GM21360 (cell line): ENCODE data around the gene ELK3.

Source experiments
- ATAC-seq: cut with Tn5 transposase; IDR thresholded peaks from one replicate; pipeline ENCODE4 v1.9.1; 2021; ENCODE audit warnings: mild to moderate bottlenecking, moderate library complexity; ENCODE audit not compliant: unreplicated experiment

The ELK3 gene

DNA sequence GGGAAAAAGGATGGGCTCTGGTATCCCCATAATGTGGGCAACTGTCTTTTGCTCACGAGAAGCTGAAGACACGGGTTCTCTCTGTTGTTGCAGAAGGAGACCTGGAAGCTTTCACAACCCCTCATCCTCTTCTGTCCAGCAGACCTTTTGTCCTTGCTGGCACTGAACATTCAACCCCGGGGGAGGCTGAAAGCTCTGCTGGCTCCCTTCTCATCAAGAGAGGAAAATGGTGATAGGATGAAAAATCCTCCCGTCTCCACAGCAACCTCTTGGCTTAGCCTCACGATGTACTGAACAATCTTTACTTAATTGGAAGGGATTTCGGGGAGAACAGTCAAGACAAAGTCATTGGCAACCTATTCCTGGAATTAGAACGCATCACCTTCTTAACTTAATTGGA lies 39.0 kb downstream of the ELK3 start:
- no peak for ATAC-seq

DNA sequence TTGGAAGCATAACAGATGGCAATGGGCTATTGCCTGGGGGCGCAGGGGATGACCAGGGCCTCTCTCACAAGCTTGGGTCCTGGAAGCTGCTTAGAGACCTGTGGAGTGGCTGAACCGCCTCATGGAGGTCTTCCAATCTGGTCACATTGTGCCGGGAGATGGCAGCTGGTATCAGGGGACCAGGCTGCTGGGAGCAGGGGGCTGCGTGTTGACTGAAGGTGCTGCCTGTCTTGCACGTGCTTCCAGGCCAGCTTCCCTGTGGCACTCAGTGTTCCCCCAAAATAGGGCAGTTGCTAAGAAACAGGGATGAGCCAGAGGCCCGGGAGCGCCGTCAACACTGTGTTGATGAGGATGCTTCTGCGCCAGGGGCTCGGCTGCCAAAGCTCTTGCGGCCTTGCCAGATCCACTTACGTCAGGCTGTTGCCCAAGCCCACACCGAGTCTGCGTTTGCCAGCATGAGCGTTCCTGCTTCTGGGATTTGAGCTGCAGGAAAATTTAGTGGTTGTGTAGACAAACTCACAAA lies 39.8 kb downstream of the ELK3 start:
- no peak for ATAC-seq

DNA sequence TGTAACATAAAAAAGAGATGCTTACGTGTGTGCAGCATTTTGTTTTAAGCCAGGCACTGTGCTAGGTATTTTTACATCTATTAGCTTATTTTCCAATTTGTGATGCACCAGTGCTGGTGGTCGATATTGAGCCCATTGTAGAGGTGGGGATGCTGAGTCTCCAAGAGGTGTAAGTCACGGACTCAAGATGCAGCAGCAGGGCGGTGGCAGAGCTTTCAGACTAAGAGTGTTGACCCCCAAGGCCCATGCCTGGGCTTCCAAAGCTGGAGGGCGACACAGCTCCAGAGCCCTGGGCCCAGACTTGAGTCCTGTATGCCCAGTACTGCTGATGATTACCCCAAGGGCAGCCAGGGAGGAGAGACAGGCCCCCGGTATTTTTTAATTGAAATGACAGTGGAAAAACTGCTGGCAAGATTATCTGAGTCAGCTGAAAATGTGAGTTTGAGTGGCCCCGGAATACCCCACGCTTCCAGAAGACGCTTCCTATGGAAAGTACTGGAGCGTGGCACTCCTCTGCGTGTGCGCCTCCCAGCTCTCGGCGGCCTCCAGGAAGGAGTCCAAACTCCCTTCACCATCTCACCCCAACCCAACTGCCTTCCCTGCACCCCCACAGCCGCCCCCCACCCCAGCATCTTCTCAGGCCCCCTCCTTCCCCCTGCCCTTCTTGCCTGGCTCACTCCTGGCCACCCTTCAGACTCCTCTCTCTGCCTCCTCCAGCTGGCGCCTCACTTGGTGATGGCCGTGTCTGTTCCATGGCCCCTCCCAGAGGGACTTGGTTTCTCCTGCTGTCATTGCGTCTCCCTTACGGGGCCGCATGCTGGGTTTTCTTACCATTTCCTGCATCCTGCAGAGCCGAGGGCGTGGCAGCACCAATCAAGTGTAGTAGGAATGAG lies 40.7 kb downstream of the ELK3 start:
- ATAC-seq = no peak

DNA sequence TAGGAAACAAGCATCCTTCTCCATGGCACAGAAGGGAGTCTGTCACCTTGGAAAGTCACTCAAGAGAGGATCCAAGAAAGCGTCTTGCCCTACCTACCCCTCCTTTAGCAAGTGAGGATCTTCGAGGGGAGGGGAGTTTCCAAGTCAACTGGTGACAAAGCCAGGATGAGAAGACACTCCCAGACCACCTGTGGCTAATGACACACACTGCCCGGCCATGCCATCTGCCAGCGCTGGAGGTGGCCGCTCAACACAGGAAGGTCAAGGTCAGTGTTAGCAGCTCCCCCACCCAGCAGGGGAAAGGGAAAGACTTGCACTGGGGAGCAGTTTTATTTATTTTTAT lies 41.3 kb downstream of the ELK3 start:
- ATAC-seq = no peak

DNA sequence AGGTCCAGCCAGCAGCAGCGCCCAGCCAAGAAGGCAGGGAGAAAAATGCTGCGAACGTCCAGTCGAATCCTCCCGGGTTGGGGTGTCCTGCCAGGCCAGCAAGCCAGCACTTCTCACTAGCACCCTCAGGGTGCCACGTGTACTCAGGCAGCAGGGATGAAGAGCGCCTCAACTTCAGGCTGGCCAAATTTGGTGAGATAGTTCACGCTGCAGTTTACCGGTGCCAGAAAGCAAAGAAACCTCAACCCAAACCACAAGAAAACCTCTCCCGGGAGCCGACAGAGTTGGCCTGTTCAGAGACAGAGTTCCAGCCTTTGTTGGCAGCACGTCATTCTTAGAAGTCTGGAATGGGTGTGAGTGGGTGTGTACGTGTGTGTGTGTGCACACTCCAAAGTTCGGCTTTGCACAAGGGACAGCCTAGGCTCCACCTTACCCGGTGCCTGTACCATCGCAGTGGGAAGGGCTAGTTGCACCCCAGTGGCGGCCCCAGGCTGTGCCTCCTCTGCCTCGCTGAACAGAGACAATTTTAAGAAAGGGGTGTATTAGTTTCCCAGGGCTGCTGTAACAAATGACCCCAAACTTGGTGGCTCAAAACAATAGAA lies 42.1 kb downstream of the ELK3 start:
- no peak for ATAC-seq

DNA sequence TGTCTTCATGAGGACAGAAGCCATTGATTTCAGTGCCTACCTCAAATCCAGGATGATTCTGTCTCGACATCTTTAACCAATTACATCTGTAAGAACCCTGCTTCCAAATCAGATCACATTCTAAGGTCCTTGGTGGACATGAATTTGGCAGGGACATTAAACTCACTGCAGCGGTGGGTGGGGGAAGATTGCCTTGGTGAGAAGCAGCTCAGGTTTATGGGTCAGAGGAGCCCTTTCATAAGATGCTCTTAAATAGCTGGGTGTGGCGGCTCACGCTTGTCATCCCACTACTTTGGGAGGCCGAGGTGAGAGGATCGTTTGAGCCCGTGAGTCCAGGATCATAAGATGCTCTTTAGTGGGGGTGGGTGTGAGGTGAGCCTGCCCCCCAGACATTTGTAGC lies 42.9 kb downstream of the ELK3 start:
- no peak for ATAC-seq

DNA sequence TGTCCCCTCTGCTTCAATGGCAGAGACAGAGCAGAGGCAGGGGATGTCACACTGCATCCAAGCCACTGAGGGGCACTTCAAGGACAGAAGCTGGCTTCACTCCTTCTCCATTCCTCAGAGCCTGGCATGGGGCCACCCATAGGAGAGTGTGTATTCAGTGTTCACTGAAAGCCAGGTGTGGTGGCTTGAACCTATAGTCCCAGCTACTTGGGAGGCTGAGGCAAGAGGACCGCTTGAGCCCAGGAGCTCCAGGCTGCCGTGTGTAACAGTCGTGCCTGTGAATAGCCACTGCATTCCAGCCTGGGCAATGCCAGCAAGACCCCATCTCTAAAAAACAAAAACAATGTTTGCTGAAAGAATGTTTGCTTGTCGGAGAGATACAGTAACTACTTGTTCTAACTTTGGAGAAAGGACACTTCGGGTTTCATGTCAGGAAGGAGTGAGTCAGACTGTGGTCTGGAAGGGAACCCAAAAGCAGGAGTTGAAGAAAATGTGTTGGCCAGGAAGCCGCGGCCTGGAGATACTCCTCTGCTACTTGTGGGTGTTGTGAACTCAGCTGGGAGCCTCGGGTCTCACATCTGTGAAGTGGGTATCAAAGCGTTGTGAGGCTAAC lies 43.4 kb downstream of the ELK3 start:
- no peak for ATAC-seq

DNA sequence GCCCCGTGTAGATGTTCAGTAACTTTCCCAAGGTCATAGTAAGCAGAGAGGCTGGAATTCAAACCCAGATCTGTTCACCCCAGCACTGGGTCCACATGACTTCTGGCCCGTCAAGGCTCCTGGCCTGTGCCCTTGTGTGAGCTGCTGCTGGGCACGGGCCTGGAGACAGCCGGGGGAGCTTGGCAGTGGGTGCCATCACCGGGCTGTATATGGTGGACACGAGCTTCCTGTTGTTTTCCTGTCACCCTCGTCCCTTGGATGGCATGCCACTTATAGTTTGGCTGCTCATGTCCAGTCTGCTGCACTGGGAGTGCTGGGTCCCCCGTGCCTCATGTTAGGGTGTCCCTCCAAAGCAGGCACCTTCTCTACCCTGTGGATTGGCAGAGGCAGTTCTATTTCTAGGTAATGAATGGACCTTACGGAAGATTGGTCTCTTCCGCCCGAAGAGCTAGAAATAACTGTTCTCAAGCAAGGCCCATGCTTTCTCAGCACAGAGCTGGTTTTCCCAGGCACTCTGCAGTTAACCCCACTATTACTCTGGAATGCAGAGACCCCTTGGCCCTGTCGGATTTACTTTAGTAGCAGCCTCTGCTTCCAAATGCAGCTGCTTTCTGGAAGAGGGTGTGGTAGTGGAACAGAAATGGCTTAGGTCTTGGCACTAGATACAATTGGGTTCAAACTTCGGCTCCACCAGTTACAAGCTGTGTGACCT lies 44.3 kb downstream of the ELK3 start:
- ATAC-seq = no peak

DNA sequence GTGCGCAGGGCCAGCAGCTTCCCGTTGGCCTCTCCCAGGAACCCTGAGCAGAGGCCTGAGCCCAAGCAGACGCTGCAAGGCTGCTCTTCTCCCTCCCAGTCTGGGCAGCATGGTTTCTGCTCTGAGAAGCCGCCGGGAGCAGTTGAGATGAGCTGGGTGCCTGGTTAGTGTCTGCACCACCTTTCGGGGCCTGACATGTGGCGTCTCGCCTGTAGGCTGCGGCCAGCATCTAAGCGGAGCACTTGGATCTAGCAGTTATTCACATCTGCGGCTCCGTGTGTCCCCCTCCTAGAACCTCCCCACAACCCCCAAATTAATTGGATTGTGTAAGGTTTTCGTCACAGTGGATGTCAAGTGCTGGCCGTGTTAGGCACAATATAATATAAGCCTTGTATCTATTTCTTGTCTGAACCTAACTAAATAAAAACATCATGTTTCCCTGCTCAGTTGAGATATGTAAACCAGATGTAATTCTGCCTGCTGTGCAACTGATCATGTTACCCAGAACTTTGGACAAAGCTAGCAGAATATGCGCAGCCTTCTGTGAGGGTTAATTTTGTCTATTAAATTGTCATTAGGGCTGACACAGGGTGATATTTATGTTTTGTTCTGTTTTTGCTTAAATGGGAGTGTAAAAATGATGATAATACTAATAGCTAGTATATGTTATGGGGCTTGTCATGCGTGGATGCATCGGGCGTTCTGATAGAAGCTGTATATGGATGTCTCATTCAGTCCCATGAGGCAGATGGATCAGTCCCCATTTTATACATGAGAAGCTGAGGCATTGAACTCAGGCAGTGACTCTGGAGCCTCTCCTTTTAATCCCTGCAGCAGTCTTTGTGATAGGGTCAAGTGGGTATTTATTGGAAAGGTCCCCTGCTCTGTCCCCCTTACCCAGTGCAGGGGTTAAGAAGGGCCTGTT lies 45.8 kb downstream of the ELK3 start:
- ATAC-seq = no peak

DNA sequence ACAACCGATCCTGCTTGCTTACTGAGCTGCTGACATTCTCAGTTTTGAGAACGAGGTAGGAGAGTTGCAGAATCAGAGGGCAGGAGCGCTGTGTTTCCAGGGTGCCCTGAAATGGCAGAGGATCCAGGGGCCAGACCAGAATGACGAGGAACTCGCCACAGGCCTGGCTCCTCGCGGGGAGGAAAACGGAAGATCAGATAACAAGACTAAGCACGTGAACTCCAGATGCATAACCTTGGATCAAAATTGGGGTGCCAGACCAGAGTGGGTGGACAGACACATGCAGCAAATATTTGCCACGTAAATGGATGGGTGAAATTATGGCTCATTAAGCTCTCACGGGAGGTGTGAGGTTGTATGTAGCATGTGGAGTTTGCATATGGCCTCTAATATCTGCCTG lies 46.5 kb downstream of the ELK3 start:
- ATAC-seq = no peak

DNA sequence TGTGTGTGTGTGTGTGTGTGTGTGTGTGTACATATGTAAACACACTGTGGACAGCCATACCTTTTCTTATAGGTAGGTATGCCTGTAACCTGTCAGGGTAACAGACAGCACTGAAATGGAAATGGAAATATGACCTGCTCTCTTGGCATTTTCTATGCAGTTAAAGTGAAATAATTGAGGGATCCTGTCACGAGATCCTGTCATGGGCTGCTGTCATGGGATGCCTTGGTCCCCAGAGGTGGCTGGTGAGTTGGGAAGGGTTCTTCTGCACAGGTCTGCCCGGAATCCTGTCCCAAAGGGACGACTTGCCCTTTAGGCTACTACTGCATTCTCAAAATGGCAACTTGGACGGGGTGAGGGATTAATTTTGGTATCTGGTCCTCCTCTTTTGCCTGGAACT lies 47.3 kb downstream of the ELK3 start:
- ATAC-seq = no peak

DNA sequence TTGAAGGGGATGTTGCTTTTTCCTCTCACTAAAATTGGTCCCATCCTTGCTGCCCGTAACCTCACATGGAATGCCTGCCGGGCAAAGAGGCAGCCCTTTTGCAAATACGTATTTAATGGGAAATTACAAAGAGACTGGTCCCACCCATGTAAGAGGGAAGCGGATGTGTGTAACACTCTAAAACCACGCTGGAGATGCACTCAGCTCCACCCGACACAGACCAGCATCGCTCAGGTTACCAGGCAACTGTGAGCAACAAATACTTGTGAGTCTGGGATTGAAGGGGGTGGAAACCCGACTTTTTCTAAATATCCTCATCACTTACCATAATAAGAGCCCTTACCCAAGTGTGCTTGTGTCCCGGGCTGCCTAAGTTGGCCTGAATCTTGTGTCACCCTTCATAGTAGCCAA lies 47.7 kb downstream of the ELK3 start:
- ATAC-seq = no peak

DNA sequence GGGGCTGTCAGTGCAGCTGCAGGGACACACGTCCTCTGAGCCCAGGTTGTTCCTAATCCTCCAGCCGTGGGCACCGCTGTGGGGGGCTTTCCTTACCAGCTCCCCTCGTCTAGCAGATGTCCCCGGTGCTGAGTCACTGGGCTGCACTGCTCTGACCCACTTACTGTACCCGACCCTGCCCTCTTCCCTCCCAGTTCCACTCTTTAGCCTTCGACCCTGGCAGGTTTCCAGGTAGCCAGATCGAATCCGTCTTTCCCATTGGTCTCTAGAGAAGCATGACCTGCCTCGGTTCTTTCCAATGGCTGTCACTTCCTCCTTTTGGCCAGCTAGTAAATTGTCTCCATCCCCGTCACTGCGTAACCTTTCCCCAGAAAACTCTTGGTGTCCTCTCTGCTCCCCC lies 48.4 kb downstream of the ELK3 start:
- no peak for ATAC-seq

DNA sequence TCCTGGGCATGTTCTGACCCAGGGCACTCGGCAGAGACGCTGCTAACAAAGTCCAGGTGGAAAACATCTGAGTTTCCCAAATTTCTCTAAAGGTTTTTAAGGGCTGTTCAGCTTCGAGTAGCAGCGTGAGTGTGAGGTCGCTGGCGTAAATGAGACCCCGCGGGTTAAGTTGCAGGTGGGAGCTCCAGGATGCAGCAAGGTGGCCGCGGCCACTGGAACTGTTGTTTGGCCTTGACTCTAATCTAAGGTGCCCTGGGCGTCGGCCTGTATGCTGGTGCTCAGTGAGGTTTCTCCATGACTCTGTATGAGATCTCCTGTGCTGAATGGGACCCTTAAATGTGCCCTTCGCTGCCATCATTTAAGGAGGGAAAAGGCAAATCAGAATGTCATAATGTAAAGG lies 50.7 kb downstream of the ELK3 start:
- ATAC-seq = no peak

DNA sequence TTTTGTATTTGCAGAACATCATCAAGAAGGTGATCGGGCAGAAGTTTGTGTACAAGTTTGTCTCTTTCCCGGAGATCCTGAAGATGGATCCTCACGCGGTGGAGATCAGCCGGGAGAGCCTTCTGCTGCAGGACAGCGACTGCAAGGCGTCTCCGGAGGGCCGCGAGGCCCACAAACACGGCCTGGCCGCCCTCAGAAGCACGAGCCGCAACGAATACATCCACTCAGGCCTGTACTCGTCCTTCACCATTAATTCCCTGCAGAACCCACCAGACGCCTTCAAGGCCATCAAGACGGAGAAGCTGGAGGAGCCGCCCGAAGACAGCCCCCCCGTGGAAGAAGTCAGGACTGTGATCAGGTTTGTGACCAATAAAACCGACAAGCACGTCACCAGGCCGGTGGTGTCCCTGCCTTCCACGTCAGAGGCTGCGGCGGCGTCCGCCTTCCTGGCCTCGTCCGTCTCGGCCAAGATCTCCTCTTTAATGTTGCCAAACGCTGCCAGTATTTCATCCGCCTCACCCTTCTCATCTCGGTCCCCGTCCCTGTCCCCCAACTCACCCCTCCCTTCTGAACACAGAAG lies 52.8 kb downstream of the ELK3 start:
- no peak for ATAC-seq

DNA sequence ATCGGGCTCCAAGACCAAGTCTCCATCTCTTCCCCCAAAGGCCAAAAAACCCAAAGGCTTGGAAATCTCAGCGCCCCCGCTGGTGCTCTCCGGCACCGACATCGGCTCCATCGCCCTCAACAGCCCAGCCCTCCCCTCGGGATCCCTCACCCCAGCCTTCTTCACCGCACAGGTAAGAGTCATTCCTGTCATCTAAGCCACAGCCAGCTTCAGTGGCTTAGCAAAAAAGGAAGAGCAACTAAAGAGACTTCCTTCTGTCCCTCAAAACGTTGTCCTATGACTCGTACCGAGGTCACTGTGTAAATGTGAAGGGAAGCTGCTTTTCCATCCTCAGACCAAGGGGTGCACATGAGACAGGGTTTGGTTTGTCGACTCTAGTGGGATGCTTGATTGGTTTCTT lies 53.4 kb downstream of the ELK3 start:
- no peak for ATAC-seq

DNA sequence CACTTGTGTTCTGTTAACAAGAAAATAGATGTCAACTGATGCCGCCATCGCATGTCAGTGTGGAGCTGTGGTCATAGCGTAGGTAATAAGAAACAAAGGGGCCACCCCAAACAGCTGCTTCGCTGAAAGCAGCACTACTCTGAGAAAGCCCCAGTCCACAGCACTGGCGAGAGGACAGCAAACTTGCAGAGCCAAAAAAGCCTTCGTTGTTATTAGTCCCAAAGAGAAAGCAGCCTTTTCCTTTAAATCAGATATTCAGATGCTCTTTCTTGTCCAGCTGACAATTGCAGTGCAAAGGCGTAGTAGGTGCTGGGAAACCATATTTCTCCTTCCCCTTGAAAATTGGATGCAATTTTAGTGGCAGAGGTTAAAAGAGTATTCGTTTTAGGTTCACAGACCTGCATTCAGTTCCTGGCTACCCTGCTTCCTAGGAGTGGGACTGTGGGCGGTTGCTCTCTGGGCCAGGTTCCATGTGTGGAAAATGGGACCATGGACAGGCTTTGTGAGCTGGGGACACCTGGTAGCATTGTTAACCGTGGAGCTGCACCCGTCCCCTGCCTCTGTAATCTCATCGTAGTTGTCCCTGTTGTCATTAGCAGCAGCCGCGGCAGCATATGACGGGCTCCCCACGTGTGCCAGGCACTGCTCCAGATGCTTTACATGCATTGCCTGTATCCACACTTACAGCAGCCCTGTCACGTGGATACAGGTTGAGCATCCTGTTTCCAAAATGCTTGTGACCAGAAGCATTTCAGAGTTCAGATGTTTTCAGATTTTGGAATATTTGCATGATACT lies 54.2 kb downstream of the ELK3 start:
- ATAC-seq = no peak

DNA sequence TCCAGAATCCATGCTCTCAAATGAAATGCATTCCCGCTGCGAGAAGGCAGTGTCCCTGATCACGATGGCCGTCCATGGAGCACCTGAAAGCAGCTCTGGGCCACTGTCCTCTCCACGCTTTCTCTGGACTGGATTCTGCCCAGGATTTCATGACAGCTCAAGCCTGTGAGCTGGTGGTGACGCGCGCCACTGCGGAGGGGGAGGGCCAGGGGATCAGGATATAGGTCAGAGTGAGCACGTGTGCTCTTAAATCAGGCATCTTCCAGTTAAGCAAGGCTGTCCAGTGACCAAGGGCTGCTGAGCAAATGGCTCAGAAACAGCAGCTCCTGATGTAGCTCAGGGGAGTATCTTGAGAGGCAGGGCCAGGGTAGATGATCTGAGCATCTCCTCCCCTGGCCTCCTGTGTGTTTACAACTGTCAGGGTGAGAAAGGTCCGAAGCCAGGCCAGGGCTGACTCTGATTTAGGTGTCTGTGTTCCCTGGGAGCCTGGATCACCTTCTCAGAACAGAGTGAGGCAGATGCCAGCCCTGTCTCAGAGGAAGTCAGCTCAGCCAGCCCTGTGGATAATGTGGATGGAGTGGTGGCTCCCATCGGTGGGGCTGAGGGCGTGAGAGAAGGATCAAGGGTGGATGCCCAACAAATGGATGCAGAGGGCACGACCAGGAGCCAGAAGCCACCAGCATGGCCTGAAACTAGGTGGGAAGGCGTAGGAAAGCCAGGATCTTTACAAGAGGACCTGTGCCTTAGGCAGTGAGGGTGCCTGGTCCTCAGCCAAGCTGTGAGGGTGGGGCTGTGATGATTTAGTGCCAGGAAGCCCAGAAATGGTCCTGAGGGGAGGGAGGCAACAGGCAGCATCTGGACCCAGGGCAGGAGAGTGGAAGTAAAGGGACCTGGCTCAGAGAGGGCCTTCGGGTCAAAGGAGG lies 55.3 kb downstream of the ELK3 start:
- no peak for ATAC-seq
